Epithelial cell of proximal tubule (primary cell): ENCODE data around the gene NAE1. TPM values are rescaled to one million over a fixed set of nuclear protein-coding genes. Genes with fewer than 3 reads are reported as not detected.

Experiments used
- DNase-seq: peaks from one replicate; pipeline ENCODE4 v3.0.0-alpha.2; 2011; ENCODE audit warnings: low read depth
- H3K4me3 ChIP-seq: 2 replicates; pipeline ENCODE4 v1.5.1; 2011; ENCODE audit warnings: low read depth, mild to moderate bottlenecking, low read length
- total RNA-seq: library from RNA; depleted of rRNA; stranded (reverse); fragments of >200 nt; gene quantifications from 2 replicates; pipeline ENCODE4 v1.2.3, GENCODE V29; 2015
- TF ChIP-seq, protein P1 (sequence below): conservative IDR thresholded peaks from 2 replicates; pipeline ENCODE4 v1.5.1; 2012; ENCODE audit warnings: low read depth, mild to moderate bottlenecking, low read length

The NAE1 gene
- total RNA-seq, 1 donor from 2014 or later: 92.3 TPM

DNA sequence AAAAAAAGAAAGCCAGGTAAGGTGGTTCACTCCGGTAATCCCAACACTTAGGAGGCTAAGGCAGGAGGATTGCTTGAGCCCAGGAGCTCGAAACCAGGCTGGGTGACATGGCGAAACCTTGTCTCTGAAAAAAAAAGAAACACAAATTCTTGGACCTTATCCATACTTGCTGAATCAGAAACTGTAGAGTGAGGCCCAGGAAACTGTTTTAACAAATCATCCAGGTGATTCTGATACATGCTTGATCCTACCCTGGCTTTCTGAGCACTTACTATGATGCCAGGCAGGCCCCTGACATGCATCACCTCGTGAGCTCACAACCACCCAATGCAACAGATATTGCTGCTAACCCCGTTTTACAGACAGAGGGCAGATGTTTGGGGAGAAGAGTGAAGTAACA lies 4.0 kb upstream of the NAE1 start:
- TF ChIP-seq, protein P1, sequence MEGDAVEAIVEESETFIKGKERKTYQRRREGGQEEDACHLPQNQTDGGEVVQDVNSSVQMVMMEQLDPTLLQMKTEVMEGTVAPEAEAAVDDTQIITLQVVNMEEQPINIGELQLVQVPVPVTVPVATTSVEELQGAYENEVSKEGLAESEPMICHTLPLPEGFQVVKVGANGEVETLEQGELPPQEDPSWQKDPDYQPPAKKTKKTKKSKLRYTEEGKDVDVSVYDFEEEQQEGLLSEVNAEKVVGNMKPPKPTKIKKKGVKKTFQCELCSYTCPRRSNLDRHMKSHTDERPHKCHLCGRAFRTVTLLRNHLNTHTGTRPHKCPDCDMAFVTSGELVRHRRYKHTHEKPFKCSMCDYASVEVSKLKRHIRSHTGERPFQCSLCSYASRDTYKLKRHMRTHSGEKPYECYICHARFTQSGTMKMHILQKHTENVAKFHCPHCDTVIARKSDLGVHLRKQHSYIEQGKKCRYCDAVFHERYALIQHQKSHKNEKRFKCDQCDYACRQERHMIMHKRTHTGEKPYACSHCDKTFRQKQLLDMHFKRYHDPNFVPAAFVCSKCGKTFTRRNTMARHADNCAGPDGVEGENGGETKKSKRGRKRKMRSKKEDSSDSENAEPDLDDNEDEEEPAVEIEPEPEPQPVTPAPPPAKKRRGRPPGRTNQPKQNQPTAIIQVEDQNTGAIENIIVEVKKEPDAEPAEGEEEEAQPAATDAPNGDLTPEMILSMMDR: no peak
- no peak for DNase-seq
- H3K4me3 ChIP-seq: no peak overlapping the region

DNA sequence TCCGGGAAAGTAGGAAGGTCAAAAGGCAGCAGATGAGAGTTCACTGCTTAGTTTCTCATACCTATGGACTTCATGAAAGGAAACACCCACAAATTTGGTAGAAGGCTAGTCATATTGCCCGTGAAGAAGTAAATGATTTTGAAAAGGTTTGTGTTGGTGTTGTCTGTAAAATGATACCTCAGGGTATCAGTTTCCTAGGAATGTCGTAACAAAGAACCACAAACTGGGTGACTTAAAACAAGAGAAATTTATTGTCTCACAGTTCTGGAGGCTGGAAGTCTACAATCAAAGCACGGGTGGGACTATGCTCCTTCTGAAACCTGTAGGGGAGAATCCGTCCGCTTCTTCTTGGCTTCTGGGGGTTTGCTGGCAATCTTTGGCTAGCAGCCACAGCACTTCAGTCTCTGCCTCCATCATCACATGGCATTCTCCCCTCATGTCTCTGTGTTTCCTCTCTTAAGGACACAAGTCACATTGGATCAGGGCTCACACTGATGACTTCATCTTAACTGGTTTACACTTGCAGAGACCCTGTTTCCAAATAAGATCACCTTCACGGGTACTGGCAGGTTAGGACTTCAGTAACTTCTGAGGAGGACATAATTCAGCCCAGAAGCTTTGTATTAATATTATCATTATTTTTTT lies 2.0 kb upstream of the NAE1 start:
- no peak overlapping the region for H3K4me3 ChIP-seq
- TF ChIP-seq, protein P1: no peak
- DNase-seq: no peak

DNA sequence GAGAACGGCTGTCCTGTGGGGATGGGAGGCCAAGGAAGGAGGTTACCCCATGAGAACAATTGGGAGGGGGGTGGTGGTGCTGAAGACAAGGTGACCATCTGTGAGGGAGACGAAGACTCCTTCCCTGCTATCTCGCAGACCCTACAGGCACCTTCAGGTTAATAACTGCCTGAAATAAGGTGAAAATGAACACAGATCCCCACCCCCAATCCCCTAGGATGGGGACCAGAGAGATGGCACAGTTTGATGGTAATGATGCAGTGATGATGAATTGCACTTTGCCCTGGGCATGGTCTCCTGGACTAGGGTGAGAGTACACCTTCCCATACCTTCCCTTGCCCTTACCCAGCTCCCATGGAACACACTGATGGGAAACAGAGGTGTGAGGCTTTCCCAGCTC lies 1.4 kb upstream of the NAE1 start:
- H3K4me3 ChIP-seq: no peak overlapping the region
- DNase-seq: no peak
- TF ChIP-seq, protein P1: no peak

DNA sequence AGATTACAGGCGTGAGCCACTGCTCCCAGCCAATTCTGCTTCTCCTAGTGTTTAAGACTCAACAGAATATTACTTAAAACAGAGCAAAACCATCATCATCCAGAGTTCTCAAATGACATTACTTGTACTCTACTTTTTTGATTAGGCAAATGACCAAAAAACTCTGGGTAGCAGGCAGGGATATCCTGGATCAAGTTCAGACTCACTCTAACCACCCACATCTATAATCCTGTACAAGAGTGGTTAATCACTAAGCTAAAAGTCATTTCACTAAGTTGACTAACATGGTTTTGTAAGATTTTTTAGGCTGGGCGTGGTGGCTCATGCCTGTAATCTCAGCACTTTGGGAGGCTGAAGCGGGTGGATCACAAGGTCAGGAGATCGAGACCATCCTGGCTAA lies 6.8 kb downstream of the NAE1 start:
- TF ChIP-seq, protein P1: no peak
- no peak overlapping the region for H3K4me3 ChIP-seq
- DNase-seq: no peak

DNA sequence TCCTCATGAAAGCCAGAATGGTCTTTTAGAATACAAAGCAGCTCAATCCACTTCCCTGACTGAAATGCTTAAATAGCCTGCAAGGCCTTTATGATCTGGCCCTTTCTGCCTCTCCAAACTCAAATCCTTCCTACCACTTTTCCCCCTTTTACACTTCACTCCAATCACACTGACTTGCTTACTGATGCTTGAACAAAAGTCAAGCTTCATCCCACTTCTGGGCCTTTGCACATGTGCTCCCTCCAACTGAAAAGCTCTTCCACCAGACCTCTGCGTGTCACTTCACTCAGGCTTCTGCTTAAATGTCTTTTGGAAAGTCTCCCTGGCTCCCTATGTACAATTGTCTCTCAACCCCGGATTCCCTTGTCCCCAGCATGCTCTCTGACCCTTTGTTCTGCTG lies 16.0 kb downstream of the NAE1 start:
- DNase-seq: no peak
- TF ChIP-seq, protein P1: no peak
- H3K4me3 ChIP-seq: no peak overlapping the region

DNA sequence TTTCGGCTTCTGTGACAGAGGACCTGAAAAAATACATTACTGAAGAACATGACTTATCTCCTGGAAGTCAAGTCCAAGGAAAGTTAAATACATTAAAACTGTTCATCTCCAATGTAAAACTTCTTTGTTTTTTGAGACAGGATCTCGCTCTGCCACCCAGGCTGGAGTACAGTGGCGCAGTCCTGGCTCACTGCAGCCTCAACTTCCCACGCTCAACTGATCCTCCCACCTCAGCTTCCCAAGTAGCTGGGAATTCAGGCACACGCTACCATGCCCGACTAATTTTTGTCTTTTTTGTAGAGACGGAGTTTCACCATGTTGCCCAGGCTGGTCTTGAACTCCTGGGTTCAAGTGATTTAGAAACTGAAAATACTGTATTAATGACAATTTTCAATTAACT lies 19.7 kb downstream of the NAE1 start:
- DNase-seq: no peak
- TF ChIP-seq, protein P1: no peak
- H3K4me3 ChIP-seq: no peak overlapping the region

DNA sequence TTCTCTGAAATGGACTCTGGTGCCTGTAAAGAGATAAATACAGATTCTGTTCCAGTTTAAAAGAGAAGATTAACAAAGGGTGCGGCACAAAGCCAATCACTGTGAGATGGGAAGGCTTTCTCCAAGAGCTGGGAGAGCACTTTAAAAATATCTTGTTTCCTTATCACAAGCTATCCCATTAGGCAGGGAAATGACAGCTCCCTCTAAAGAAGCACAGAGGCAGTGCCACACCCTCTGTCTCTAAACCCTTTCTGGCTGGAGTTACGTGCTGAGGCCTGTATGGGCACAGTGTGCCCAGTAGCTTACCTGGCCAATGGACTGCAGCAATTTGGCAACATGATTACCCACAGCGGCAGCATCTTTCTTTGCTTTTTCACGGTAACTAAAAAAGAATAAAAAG lies 20.4 kb downstream of the NAE1 start:
- TF ChIP-seq, protein P1: no peak
- no peak overlapping the region for H3K4me3 ChIP-seq
- DNase-seq: no peak
